Epithelial cell of proximal tubule (primary cell): Measurements from ENCODE around the gene SLC12A7. TPM values are rescaled to one million over a fixed set of nuclear protein-coding genes. Genes with fewer than 3 reads are reported as not detected.

ENCODE experiments used
- DNase-seq: peaks from one replicate; pipeline ENCODE4 v3.0.0-alpha.2; 2011; ENCODE audit warnings: low read depth
- H3K4me3 ChIP-seq: 2 replicates; pipeline ENCODE4 v1.5.1; 2011; ENCODE audit warnings: low read depth, mild to moderate bottlenecking, low read length
- CTCF ChIP-seq: conservative IDR thresholded peaks from 2 replicates; pipeline ENCODE4 v1.5.1; 2012; ENCODE audit warnings: low read depth, mild to moderate bottlenecking, low read length
- total RNA-seq: library from RNA; depleted of rRNA; stranded (reverse); fragments of >200 nt; gene quantifications from 2 replicates; pipeline ENCODE4 v1.2.3, GENCODE V29; 2015

The SLC12A7 gene
- total RNA-seq, 1 donor from 2014 or later = 32.8 TPM

- no peak for DNase-seq
- no peak for TF ChIP-seq CTCF
- H3K4me3 ChIP-seq = no peak overlapping the region
These were observed 39.5 kb upstream of the SLC12A7 start for GRCh38 chr5:1151316-1151715.

DNA sequence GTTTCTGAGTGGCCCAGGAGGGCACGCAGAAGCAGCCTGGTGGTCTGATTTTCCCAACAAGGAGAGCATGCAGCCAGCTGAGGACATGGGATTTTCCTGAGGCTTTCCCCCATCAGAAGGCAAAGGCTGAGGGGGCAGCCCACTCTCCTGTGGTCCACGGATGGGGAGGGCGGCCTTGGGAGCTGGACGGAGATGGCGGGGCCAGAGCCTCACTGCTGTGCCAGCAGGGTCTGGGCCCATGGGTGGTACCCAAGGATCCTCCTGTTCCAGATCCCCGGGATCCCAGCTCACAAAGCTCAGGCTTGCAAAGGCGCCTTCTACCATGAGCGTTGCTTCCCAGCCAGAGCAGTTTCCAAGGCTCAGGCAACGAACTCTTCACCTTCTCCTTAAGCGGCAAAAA is 39.0 kb upstream of the SLC12A7 start:
- DNase-seq = no peak
- no peak for TF ChIP-seq CTCF
- H3K4me3 ChIP-seq = no peak overlapping the region

DNA sequence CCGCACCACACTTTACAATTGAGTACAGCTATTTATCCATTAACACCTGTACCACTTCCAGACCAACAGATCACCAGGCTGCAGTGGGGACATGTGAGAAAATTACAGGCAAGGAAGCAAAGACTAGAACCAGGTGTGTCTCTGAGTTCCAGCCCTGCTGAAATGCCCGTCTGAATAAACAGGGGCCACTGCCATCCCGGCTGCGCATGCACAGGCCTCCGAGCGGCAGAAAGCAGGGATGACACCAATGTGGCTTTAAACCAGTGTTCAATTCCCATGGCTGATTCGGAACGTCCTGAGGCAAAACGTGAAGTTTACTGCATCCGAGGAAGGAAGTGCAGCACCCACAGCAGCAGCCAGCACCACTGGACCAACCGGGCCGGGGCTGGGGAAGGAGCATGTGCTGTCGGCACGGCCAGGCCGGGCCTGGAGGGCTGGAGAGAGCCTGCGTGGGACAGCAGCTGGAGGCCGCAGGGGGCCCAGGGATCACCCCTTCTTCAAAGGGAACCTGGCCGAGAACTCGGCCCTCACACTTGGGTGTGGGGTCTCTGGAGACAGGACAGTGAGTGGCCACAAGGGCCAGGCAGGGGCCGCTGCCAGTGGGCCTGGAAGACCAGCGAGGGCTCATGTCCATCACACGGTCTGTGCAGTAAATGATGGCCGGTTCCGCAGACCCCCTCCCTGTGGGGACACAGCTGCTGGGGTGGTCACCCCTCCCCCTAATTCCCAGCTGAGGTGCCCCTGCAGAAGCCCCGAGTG is 33.0 kb upstream of the SLC12A7 start:
- no peak for TF ChIP-seq CTCF

DNA sequence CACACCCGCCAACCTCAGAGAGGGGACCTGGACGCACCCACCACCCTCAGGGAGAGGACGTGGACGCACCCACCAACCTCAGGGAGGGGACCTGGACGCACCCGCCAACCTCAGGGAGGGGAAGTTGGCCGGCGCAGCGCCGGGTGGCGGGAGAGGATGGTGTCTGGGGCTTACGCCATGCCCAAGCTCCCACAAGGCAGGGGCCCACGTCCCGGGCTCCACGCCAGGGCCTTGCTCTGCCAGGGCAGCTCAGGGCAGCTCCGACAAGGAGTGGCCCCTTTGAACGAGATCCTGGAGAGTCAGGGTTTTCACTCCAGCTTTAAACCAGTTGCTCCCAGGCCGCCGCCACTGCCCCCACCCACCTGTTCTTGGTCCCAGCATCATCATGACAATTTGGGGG is 32.2 kb upstream of the SLC12A7 start:
- no peak for TF ChIP-seq CTCF
- H3K4me3 ChIP-seq = no peak overlapping the region
- DNase-seq = no peak

More for the DNA sequence above, 33.0 kb upstream of the SLC12A7 start:
- DNase-seq = no peak
- no peak overlapping the region for H3K4me3 ChIP-seq

DNA sequence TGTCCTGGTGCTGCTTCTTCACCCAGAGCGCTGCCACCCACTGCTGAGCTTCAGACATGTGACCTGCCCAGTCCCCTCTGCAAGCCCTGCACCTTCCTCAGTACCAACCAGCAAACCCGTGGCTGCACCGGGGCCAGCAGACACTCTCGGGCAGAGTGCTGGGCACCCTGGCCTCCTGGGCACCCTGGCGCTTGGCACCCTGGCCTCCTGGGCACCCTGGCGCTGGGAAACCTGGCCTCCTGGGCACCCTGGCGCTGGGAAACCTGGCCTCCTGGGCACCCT is 31.7 kb upstream of the SLC12A7 start:
- TF ChIP-seq CTCF = no peak

DNA sequence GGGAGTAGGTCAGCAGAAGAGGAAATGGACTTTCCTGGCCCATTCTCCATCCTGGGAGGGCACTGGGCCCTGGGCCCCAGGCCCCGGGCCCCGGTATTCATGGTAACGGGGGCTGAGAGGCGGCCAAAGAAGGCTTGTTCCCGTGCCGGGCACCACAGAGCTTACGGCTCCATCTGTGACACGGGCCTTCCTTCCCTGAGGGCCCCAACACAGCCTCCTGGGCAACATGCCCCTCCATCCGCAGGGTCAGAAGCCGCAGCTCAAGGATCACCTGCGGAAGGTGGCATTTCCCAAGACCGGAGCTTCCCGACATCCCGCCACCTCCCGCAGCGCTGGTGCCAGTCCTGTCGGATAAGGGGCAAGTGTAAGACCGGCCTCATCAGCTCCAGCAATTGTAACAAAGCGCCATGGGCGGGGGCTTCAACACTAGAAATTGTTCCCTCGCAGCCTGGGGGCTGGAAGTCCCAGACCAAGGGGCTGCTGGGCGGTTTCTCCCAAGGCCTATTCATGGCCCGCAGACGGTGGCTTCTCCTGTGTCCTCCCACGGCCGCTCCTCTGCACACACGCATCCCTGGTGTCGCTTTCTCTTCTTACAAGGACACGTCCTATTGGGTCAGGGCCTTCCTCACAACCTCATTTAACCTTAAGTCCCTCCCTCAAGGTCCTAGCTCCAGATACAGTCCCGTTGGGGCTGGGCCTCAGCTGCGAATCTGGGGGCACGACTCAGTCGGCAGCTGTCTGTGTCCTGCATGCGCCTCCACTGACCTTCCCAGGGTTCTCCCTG is 31.2 kb upstream of the SLC12A7 start:
- DNase-seq = no peak
- no peak overlapping the region for H3K4me3 ChIP-seq
- no peak for TF ChIP-seq CTCF

More for the DNA sequence above, 31.7 kb upstream of the SLC12A7 start:
- no peak overlapping the region for H3K4me3 ChIP-seq
- DNase-seq = no peak
